H9 (cell line): Measurements from ENCODE around the gene POF1B. TPM values are rescaled to one million over a fixed set of nuclear protein-coding genes. Genes with fewer than 3 reads are reported as not detected.

Source experiments
- DNase-seq: peaks from one replicate; pipeline ENCODE4 v3.0.0-alpha.2; 2017
- H2AFZ ChIP-seq: one replicate; pipeline ENCODE4 v1.6.1; 2013; ENCODE audit warnings: mild to moderate bottlenecking, low read length, control low read depth, moderate library complexity
- H2AK5ac ChIP-seq: 2 replicates; pipeline ENCODE4 v1.6.1; 2013; ENCODE audit warnings: low read length, control low read depth, mixed read lengths; ENCODE audit not compliant: insufficient read length
- H2BK120ac ChIP-seq: one replicate; pipeline ENCODE4 v1.6.1; 2013; ENCODE audit warnings: low read depth, mild to moderate bottlenecking, low read length, control low read depth, inconsistent platforms; ENCODE audit not compliant: poor library complexity, severe bottlenecking
- H2BK12ac ChIP-seq: 2 replicates; pipeline ENCODE4 v1.6.1; 2013; ENCODE audit warnings: low read length, control low read depth, mixed read lengths, low read depth; ENCODE audit not compliant: insufficient read length
- H2BK15ac ChIP-seq: 2 replicates; pipeline ENCODE4 v1.6.1; 2013; ENCODE audit warnings: low read depth, low read length, control low read depth
- H2BK20ac ChIP-seq: one replicate; pipeline ENCODE4 v1.6.1; 2013; ENCODE audit warnings: low read depth, mild to moderate bottlenecking, low read length, control low read depth, inconsistent platforms; ENCODE audit not compliant: poor library complexity, severe bottlenecking
- H2BK5ac ChIP-seq: 2 replicates; pipeline ENCODE4 v1.6.1; 2013; ENCODE audit warnings: low read length, control low read depth, mixed read lengths; ENCODE audit not compliant: insufficient read length
- H3K14ac ChIP-seq: 2 replicates; pipeline ENCODE4 v1.6.1; 2013; ENCODE audit warnings: low read length, control low read depth; ENCODE audit not compliant: insufficient read depth
- H3K18ac ChIP-seq: 2 replicates; pipeline ENCODE4 v1.6.1; 2013; ENCODE audit warnings: low read depth, mild to moderate bottlenecking, mixed read lengths, low read length, control low read depth; ENCODE audit not compliant: insufficient read length
- H3K23ac ChIP-seq: 2 replicates; pipeline ENCODE4 v1.6.1; 2013; ENCODE audit warnings: low read length, control low read depth, mixed read lengths, low read depth; ENCODE audit not compliant: insufficient read length
- H3K23me2 ChIP-seq: 2 replicates; pipeline ENCODE4 v1.6.1; 2013; ENCODE audit warnings: low read depth, mild to moderate bottlenecking, mixed read lengths, low read length, control low read depth; ENCODE audit not compliant: insufficient read length, poor library complexity, severe bottlenecking
- H3K27ac ChIP-seq: 2 replicates; pipeline ENCODE4 v1.5.1; 2013; ENCODE audit warnings: low read length, control low read depth, mixed read lengths, low read depth; ENCODE audit not compliant: insufficient read length
- H3K27me3 ChIP-seq: 2 replicates; pipeline ENCODE4 v1.6.1; 2013; ENCODE audit warnings: low read length, control low read depth, inconsistent platforms; ENCODE audit not compliant: insufficient read depth
- H3K4ac ChIP-seq: 2 replicates; pipeline ENCODE4 v1.6.1; 2013; ENCODE audit warnings: low read depth, mild to moderate bottlenecking, control low read depth, inconsistent platforms, low read length, moderate library complexity
- H3K4me1 ChIP-seq: 2 replicates; pipeline ENCODE4 v1.6.1; 2013; ENCODE audit warnings: low read length, control low read depth, inconsistent platforms; ENCODE audit not compliant: insufficient read depth
- H3K4me2 ChIP-seq: 2 replicates; pipeline ENCODE4 v1.6.1; 2013; ENCODE audit warnings: low read length, control low read depth, mixed read lengths; ENCODE audit not compliant: insufficient read length, insufficient read depth
- H3K56ac ChIP-seq: 2 replicates; pipeline ENCODE4 v1.6.1; 2013; ENCODE audit warnings: low read depth, mild to moderate bottlenecking, mixed read lengths, low read length, control low read depth; ENCODE audit not compliant: insufficient read length
- H3K79me1 ChIP-seq: 2 replicates; pipeline ENCODE4 v1.6.1; 2013; ENCODE audit warnings: low read depth, mild to moderate bottlenecking, moderate library complexity, low read length, control low read depth, inconsistent platforms; ENCODE audit not compliant: insufficient read depth, poor library complexity, severe bottlenecking
- H3K79me2 ChIP-seq: 2 replicates; pipeline ENCODE4 v1.6.1; 2013; ENCODE audit warnings: low read length, control low read depth, inconsistent platforms; ENCODE audit not compliant: insufficient read depth
- H3K9ac ChIP-seq: 2 replicates; pipeline ENCODE4 v1.6.1; 2013; ENCODE audit warnings: low read length, control low read depth, mixed read lengths; ENCODE audit not compliant: insufficient read length; ENCODE audit errors: extremely low read depth
- H3K9me3 ChIP-seq: one replicate; pipeline ENCODE4 v1.6.1; 2013; ENCODE audit warnings: low read depth, low read length, inconsistent platforms; ENCODE audit not compliant: control insufficient read depth
- H3T11ph ChIP-seq: one replicate; pipeline ENCODE4 v1.6.1; 2013; ENCODE audit warnings: mild to moderate bottlenecking, low read length, control low read depth, inconsistent platforms
- H4K20me1 ChIP-seq: one replicate; pipeline ENCODE4 v1.6.1; 2013; ENCODE audit not compliant: control insufficient read depth, insufficient read length, insufficient read depth
- H4K5ac ChIP-seq: 2 replicates; pipeline ENCODE4 v1.6.1; 2013; ENCODE audit warnings: low read depth, mild to moderate bottlenecking, mixed read lengths, low read length, control low read depth; ENCODE audit not compliant: insufficient read length
- H4K8ac ChIP-seq: replicated peaks from 2 replicates; pipeline ENCODE4 v1.6.1; 2013; ENCODE audit warnings: low read length, control low read depth, mixed read lengths, low read depth; ENCODE audit not compliant: insufficient read length
- H4K91ac ChIP-seq: 2 replicates; pipeline ENCODE4 v1.6.1; 2013; ENCODE audit warnings: low read depth, mild to moderate bottlenecking, moderate library complexity, mixed read lengths, low read length, control low read depth; ENCODE audit not compliant: insufficient read length
- H3K27ac Mint-ChIP-seq, 3 experiments: 2 replicates in 2 of 3; 3 replicates in 1 of 3; pipeline ENCODE4 v1.8.0; 2020 to 2021; ENCODE audit warnings: mixed read lengths in 3 of 3, mild to moderate bottlenecking in 1 of 3, moderate library complexity in 1 of 3
- H3K27me3 Mint-ChIP-seq: 2 replicates; pipeline ENCODE4 v1.8.0; 2021; ENCODE audit warnings: low read depth, mild to moderate bottlenecking, moderate library complexity, mixed read lengths
- H3K36me3 Mint-ChIP-seq, 3 experiments: 2 replicates in 2 of 3; 3 replicates in 1 of 3; pipeline ENCODE4 v1.8.0; 2020 to 2021; ENCODE audit warnings: low read depth in 3 of 3, mixed read lengths in 3 of 3; ENCODE audit not compliant: insufficient read depth in 1 of 3
- H3K4me1 Mint-ChIP-seq, 2 experiments: 2 replicates each; pipeline ENCODE4 v1.8.0; 2020; ENCODE audit warnings: mixed read lengths in 2 of 2
- H3K4me3 Mint-ChIP-seq, 2 experiments: 2 replicates in 1 of 2; 3 replicates in 1 of 2; pipeline ENCODE4 v1.8.0; 2020 to 2021; ENCODE audit warnings: mild to moderate bottlenecking in 2 of 2, mixed read lengths in 2 of 2, moderate library complexity in 1 of 2
- H3K9me3 Mint-ChIP-seq, 2 experiments: 2 replicates in 1 of 2; 3 replicates in 1 of 2; pipeline ENCODE4 v1.8.0; 2020; ENCODE audit warnings: mild to moderate bottlenecking in 2 of 2, mixed read lengths in 2 of 2, moderate library complexity in 1 of 2
- WGBS: extraction: QIAGEN DNeasy Blood & Tissue Kit; methylation state at CpG from one replicate; pipeline ENCODE4 v1.1.7; 2013; ENCODE audit warnings: missing lambda C conversion rate, low lambda C conversion rate, mixed read lengths; ENCODE audit not compliant: insufficient read length; ENCODE audit errors: extremely low coverage; 5-methylcytosine and 5-hydroxymethylcytosine counted together
- total RNA-seq: library from RNA; stranded (reverse); gene quantifications from 2 replicates; pipeline ENCODE4 v1.2.1, GENCODE V29; 2021
- TF ChIP-seq, protein P1 (sequence below): fragments of 200-600 bp; sonication (generic); conservative IDR thresholded peaks from 3 replicates; pipeline ENCODE4 v1.8.0; 2021; ENCODE audit warnings: antibody characterized with exemption, mild to moderate bottlenecking

Gene POF1B
- total RNA-seq, 1 experiment from 2014 or later = not detected

DNA sequence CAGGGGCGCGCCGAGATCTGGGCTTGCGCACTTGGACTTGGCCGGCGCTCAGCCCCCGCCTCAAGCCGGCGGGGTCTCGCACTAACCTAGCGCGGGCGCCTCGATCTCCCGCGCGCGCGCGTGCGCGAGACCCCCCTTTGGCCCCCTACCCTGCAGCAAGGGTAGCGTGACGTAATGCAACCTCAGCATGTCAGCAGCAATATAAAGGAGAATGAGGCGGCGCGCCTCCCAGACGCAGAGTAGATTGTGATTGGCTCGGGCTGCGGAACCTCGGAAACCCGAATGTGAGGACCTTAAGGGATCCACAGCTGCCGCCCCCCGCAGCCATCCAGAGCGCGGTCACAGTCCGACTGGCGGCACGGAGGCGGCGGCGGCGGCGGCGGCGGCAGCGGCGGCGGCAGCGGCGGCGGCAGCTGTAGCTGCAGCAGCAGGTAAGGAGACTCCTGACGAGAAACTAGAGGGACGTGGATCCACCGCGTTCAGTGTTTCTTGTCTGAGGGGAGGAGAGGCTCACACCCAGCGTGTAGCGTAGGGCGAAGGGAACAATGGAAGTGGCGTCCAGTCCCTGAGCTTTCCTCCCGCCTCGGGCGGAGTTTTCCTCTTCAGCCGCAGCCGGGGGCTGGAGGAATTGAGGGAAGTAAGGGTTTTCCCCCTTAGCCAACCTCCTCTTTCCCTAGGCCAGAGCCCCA lies 135.6 kb downstream of the POF1B start, which contains the start of the genes SATL1 and ZNF711:
SATL1 (minus strand) TSS at position 19 of the 689 bp plus-strand sequence. CDS start 134,811 bp downstream, outside the sequence.
ZNF711 (plus strand) TSS at position 231 of the 689 bp plus-strand sequence. CDS start 3,582 bp downstream, outside the sequence.
- Mint-ChIP-seq H3K27me3 (no peaks in the 10 kb centered on the region), H3K4me3 (peak within 1 kb of the TSS; percentile 85 to 98), H3K9me3 (peaks cover 46 to 57% of the 10 kb centered on the region in 2 experiments), H3K36me3 (peaks cover 4 to 28% (median 11%) of the 10 kb centered on the region in 3 experiments; a peak in 6 of 7 replicates), H3K27ac (peak within 1 kb of the TSS; percentile 92 to 96 (median 94)), H3K4me1 (peaks cover 11 to 15% of the 10 kb centered on the region in 2 experiments)
- Histone ChIP-seq H3K4me1 (no peaks in the 10 kb centered on the region), H3K23ac (no peak within 1 kb of the TSS), H3T11ph (no peak within 1 kb of the TSS), H2AFZ (no peak within 1 kb of the TSS), H3K27me3 (no peaks in the 10 kb centered on the region), H4K5ac (peak within 1 kb of the TSS; percentile 65), H3K18ac (peak within 1 kb of the TSS; percentile 91), H4K8ac (no peak within 1 kb of the TSS), H3K4me2 (peak within 1 kb of the TSS; percentile 87), H3K27ac (peak within 1 kb of the TSS; percentile 37), H2BK12ac (no peak within 1 kb of the TSS), H2BK5ac (peak within 1 kb of the TSS; percentile 56), H3K14ac (peak within 1 kb of the TSS; percentile 98), H4K20me1 (no peaks in the 10 kb centered on the region), H3K9me3 (no peaks in the 10 kb centered on the region), H3K56ac (peak within 1 kb of the TSS; percentile 63), H3K4ac (peak within 1 kb of the TSS; percentile 49; the same call in 1 of the 2 replicates), H3K23me2 (no peaks in the 10 kb centered on the region), H3K9ac (peak within 1 kb of the TSS; percentile 96), H4K91ac (no peak within 1 kb of the TSS), H2AK5ac (no peak within 1 kb of the TSS), H3K79me2 (peaks cover 11% of the 10 kb centered on the region; the same call in 1 of the 2 replicates), H2BK20ac (no peak within 1 kb of the TSS), H2BK120ac (peak within 1 kb of the TSS; percentile 56), H2BK15ac (no peak within 1 kb of the TSS), H3K79me1 (no peaks in the 10 kb centered on the region)
- DNase-seq = peak; percentile 84
- WGBS = no CpG with 5 or more reads among the region's 65 CpGs
- TF ChIP-seq, protein P1, sequence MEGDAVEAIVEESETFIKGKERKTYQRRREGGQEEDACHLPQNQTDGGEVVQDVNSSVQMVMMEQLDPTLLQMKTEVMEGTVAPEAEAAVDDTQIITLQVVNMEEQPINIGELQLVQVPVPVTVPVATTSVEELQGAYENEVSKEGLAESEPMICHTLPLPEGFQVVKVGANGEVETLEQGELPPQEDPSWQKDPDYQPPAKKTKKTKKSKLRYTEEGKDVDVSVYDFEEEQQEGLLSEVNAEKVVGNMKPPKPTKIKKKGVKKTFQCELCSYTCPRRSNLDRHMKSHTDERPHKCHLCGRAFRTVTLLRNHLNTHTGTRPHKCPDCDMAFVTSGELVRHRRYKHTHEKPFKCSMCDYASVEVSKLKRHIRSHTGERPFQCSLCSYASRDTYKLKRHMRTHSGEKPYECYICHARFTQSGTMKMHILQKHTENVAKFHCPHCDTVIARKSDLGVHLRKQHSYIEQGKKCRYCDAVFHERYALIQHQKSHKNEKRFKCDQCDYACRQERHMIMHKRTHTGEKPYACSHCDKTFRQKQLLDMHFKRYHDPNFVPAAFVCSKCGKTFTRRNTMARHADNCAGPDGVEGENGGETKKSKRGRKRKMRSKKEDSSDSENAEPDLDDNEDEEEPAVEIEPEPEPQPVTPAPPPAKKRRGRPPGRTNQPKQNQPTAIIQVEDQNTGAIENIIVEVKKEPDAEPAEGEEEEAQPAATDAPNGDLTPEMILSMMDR = no peak
